Transverse colon (tissue), 4 donors: ENCODE measurements around the gene KIAA1217. TPM values are rescaled to one million over a fixed set of nuclear protein-coding genes. Genes with fewer than 3 reads are reported as not detected.

Experiments
- DNase-seq: peaks from one replicate; pipeline ENCODE4 v3.0.0-alpha.2; 2019
- H3K27ac ChIP-seq, 4 donors: fragments of 200-600 bp; sonication (generic); 2 replicates each; pipeline ENCODE4 v1.5.1; 2016 to 2018; ENCODE audit warnings: inconsistent platforms in 4 of 4
- H3K27me3 ChIP-seq: fragments of 200-600 bp; sonication (generic); 2 replicates; pipeline ENCODE4 v1.5.1; 2017; ENCODE audit warnings: inconsistent platforms
- H3K36me3 ChIP-seq, 4 donors: fragments of 200-600 bp; sonication (generic); 2 replicates each; pipeline ENCODE4 v1.5.1; 2017 to 2019; ENCODE audit warnings: inconsistent platforms in 4 of 4
- H3K4me1 ChIP-seq, 4 donors: fragments of 200-600 bp; sonication (generic); 2 replicates each; pipeline ENCODE4 v1.5.1; 2017 to 2020; ENCODE audit warnings: inconsistent platforms in 4 of 4
- H3K4me3 ChIP-seq, 4 donors: fragments of 200-600 bp; sonication (generic); 1 replicate in 1 of 4; 2 replicates in 3 of 4; pipeline versions ENCODE4 v1.5.1 to v1.6.1; 2017 to 2019; ENCODE audit warnings: inconsistent platforms in 4 of 4
- H3K9me3 ChIP-seq, 2 donors: fragments of 200-600 bp; sonication (generic); 2 replicates each; pipeline ENCODE4 v1.5.1; 2017 to 2019; ENCODE audit warnings: inconsistent platforms in 2 of 2
- CTCF ChIP-seq, 5 experiments: fragments of 200-600 bp in 3 of 5; fragments of 450-650 bp in 2 of 5; sonication (generic) in 3 of 5; IDR thresholded peaks; 1 replicate in 2 of 5; 2 replicates in 3 of 5; pipeline ENCODE4 v1.5.1; 2016 to 2017; ENCODE audit warnings: antibody characterized with exemption in 5 of 5, inconsistent platforms in 3 of 5, mild to moderate bottlenecking in 2 of 5, moderate library complexity in 1 of 5
- EP300 ChIP-seq: sonication (generic); formaldehyde crosslinking; IDR thresholded peaks from one replicate; pipeline ENCODE4 v1.6.1; 2017; ENCODE audit warnings: antibody characterized with exemption, low read depth
- POLR2A ChIP-seq: fragments of 450-650 bp; IDR thresholded peaks from one replicate; pipeline ENCODE4 v1.6.1; 2016; ENCODE audit warnings: antibody characterized with exemption, mild to moderate bottlenecking, moderate library complexity
- POLR2AphosphoS5 ChIP-seq, 3 donors: sonication (generic); formaldehyde crosslinking; IDR thresholded peaks; one replicate each; pipeline ENCODE4 v1.6.1; 2016; ENCODE audit warnings: antibody characterized with exemption in 3 of 3
- WGBS, 2 donors: methylation state at CpG; one replicate each; pipeline ENCODE4 v1.1.5; 2018; ENCODE audit warnings: low coverage in 1 of 2; 5-methylcytosine and 5-hydroxymethylcytosine counted together
- in situ Hi-C, 4 donors: fragments of 200-750 bp; cut with MboI; loops; one replicate each; pipeline versions ENCODE4 v1.15.0 to v1.15.1; 2017; ENCODE audit warnings: low sequenced_read_pairs in 3 of 4, low pct_ligation_motif_present in 1 of 4, low pct_unique_long_range_greater_than_20kb in 1 of 4
- intact Hi-C: fragments of 100-400 bp; cut with DNase I; formaldehyde crosslinking; loops from one replicate; pipeline ENCODE4 v1.15.1; 2023; ENCODE audit warnings: low total_unique reads
- small RNA-seq, 4 donors: library from RNA; depleted of rRNA; stranded (forward); fragments of <200 nt; gene quantifications; one replicate each; pipeline ENCODE3, GENCODE V24; 2016
- total RNA-seq, 4 donors: library from RNA; depleted of rRNA; stranded (reverse); fragments of >200 nt; gene quantifications; one replicate each; pipeline ENCODE4 v1.1.0, GENCODE V29; 2016

KIAA1217 gene
- total RNA-seq, 4 donors from 2014 or later, result 56.5 to 175 (median 72.0) TPM

GRCh38 chr10:24596217-24596930 lies 387.4 kb downstream of the KIAA1217 start:
- in situ Hi-C loops, result no loop called here
- H3K4me3 ChIP-seq, result no peak overlapping the region
- WGBS, 2 donors, result 92 to 96% methylated on average over 7 to 11 of the region's 11 CpGs
- DNase-seq, result no peak
- intact Hi-C loops, result no loop called here
- no peaks in the 10 kb centered on the region for H3K9me3 ChIP-seq
- TF ChIP-seq POLR2AphosphoS5 (IDR thresholded peaks at IDR 0.05), result no peak
- TF ChIP-seq EP300, result no peak
- no peak for TF ChIP-seq POLR2A
- TF ChIP-seq CTCF (IDR thresholded peaks at IDR 0.05), result no peak
- H3K36me3 ChIP-seq, result peaks cover 0 to 79% (median 35%) of the 10 kb centered on the region in 4 donors
- no peak overlapping the region for H3K27ac ChIP-seq
- no peaks in the 10 kb centered on the region for H3K27me3 ChIP-seq
- H3K4me1 ChIP-seq, result no peaks in the 10 kb centered on the region

- Histone ChIP-seq H3K36me3 (peaks cover 0 to 79% (median 36%) of the 10 kb centered on the region in 4 donors), H3K4me3 (no peak overlapping the region), H3K9me3 (no peaks in the 10 kb centered on the region), H3K27me3 (no peaks in the 10 kb centered on the region), H3K27ac (no peak overlapping the region), H3K4me1 (no peaks in the 10 kb centered on the region)
- 87 to 100% methylated on average over 2 to 7 of the region's 7 CpGs for WGBS, 2 donors
- in situ Hi-C loops (no loop called here), intact Hi-C loops (no loop called here)
- TF ChIP-seq CTCF (IDR thresholded peaks at IDR 0.05) (no peak), POLR2AphosphoS5 (IDR thresholded peaks at IDR 0.05) (no peak), POLR2A (no peak), EP300 (no peak)
- DNase-seq, result no peak
Measured at GRCh38 chr10:24597426-24597825, 388.5 kb downstream of the KIAA1217 start.

Small RNAs within 50 kb of the gene (small RNA-seq; reads per million reads assigned to genes)
- gene AC063961.1 (0 reads per million in 4 donors), gene MIR603 (0 reads per million in 4 donors)
